Mononuclear cell (primary cell): ENCODE data around the gene GRID2. TPM values are rescaled to one million over a fixed set of nuclear protein-coding genes. Genes with fewer than 3 reads are reported as not detected.

ENCODE experiments used
- H3K27me3 ChIP-seq: 2 replicates; pipeline ENCODE4 v1.6.0; 2011; ENCODE audit warnings: low read length, control low read depth; ENCODE audit not compliant: insufficient read depth
- H3K4me1 ChIP-seq: 2 replicates; pipeline ENCODE4 v1.5.1; 2011; ENCODE audit warnings: mild to moderate bottlenecking, low read length, control low read depth; ENCODE audit not compliant: insufficient read depth
- H3K4me3 ChIP-seq: 2 replicates; pipeline ENCODE4 v1.5.1; 2011; ENCODE audit warnings: mild to moderate bottlenecking, low read length, moderate library complexity
- H3K9me3 ChIP-seq: 2 replicates; pipeline ENCODE4 v1.5.1; 2011; ENCODE audit warnings: low read depth, mild to moderate bottlenecking, control low read depth, low read length
- total RNA-seq: library from RNA; depleted of rRNA; stranded (reverse); fragments of >200 nt; gene quantifications from one replicate; pipeline ENCODE4 v1.2.3, GENCODE V29; 2012

Gene GRID2
- total RNA-seq, 1 donor: not detected

GRCh38 chr4:93179044-93179443 lies 875.3 kb downstream of the GRID2 start:
- Histone ChIP-seq H3K9me3 (no peaks in the 10 kb centered on the region), H3K4me1 (no peaks in the 10 kb centered on the region), H3K27me3 (no peaks in the 10 kb centered on the region), H3K4me3 (no peak overlapping the region)

DNA sequence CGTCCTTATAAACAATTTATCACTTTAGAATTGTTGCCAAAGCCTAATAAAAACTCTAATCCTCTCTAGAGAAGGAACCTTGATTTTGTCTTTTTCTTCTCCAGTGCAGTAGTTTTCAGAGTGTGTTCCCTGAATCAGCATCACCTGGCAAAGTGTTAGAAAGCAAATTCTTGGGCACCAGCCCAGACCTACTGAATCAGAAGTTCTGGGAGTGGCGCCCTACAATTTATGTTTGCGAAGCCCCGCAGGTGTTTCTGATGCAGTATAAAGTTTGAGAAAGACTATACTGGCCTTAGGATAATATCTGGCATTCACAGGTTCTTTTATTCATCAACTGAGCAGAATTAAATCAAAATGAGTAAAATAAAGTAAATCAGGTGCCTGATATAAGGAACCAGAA lies 879.0 kb downstream of the GRID2 start:
- Histone ChIP-seq H3K9me3 (no peaks in the 10 kb centered on the region), H3K4me1 (no peaks in the 10 kb centered on the region), H3K4me3 (no peak overlapping the region), H3K27me3 (no peaks in the 10 kb centered on the region)

- no peaks in the 10 kb centered on the region for H3K27me3 ChIP-seq
- H3K9me3 ChIP-seq: no peaks in the 10 kb centered on the region
- H3K4me1 ChIP-seq: no peaks in the 10 kb centered on the region
- H3K4me3 ChIP-seq: no peak overlapping the region
Measured at GRCh38 chr4:93183576-93183975, 879.8 kb downstream of the GRID2 start.

DNA sequence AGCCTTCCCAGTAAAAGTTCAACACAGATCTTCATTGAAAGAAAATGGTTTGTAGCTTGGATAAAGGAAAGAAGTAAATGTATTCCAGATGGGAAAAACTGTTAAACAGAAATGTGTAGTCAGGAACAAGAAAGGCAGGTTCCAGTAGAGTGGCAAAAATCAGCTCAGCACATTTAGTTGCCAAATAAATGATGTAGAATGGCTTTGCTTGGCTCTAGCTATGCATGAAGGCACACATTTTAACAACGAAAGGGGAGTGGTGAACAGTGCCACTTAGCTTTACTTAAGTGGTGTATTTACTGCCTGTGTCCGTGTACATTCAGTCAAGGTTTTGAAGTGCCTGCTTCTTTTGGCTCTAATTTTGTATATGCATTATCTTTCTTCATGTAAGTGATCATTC lies 880.3 kb downstream of the GRID2 start:
- H3K9me3 ChIP-seq: no peaks in the 10 kb centered on the region
- H3K4me3 ChIP-seq: no peak overlapping the region
- H3K27me3 ChIP-seq: no peaks in the 10 kb centered on the region
- no peaks in the 10 kb centered on the region for H3K4me1 ChIP-seq

DNA sequence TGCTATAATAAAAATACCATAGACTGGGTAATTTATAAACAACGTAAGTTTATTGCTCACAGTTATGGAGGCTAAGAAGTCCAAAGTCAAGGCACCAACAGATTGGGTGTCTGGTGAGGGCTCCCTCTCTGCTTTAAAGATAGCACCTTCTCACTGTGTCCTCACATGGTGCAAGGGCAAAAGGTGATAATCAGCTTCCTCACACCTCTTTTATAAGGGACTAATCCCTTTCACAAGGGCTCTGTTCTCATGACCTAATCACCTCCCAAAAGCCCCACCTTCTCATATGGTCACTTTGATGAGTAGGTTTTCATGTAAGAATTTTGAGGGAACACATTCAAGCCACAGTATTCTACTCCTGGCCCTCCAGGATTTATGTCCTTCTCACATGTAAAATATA lies 883.1 kb downstream of the GRID2 start:
- Histone ChIP-seq H3K4me3 (no peak overlapping the region), H3K4me1 (no peaks in the 10 kb centered on the region), H3K27me3 (no peaks in the 10 kb centered on the region), H3K9me3 (no peaks in the 10 kb centered on the region)

GRCh38 chr4:93187466-93187865 lies 883.7 kb downstream of the GRID2 start:
- Histone ChIP-seq H3K4me1 (no peaks in the 10 kb centered on the region), H3K9me3 (no peaks in the 10 kb centered on the region), H3K4me3 (no peak overlapping the region), H3K27me3 (no peaks in the 10 kb centered on the region)

DNA sequence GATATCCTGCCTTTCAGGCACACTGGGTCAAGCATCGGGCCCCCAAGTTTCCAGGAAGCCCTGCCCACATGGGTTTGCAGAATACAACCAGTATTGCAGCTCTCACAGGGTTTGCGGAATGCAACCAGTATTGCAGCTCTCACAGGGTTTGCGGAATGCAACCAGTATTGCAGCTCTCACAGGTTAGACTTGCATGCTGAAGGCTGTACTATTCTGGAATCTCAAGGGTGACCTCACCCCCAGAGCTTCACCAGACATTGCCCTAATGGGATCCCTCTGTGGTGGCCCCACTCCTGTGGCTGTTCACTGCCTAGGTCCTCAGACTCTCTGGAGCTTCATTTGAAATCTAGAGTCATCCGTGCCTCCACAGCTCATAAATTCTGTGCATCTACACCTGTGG lies 884.1 kb downstream of the GRID2 start:
- H3K4me1 ChIP-seq: no peaks in the 10 kb centered on the region
- no peak overlapping the region for H3K4me3 ChIP-seq
- H3K9me3 ChIP-seq: no peaks in the 10 kb centered on the region
- H3K27me3 ChIP-seq: no peaks in the 10 kb centered on the region

GRCh38 chr4:93199492-93199891 lies 895.7 kb downstream of the GRID2 start:
- H3K27me3 ChIP-seq: no peaks in the 10 kb centered on the region
- no peak overlapping the region for H3K4me3 ChIP-seq
- no peaks in the 10 kb centered on the region for H3K4me1 ChIP-seq
- H3K9me3 ChIP-seq: no peaks in the 10 kb centered on the region

- Histone ChIP-seq H3K9me3 (no peaks in the 10 kb centered on the region), H3K4me3 (no peak overlapping the region), H3K27me3 (no peaks in the 10 kb centered on the region), H3K4me1 (no peaks in the 10 kb centered on the region)
Measured at GRCh38 chr4:93201471-93202096, 897.8 kb downstream of the GRID2 start.

- H3K9me3 ChIP-seq: no peaks in the 10 kb centered on the region
- no peaks in the 10 kb centered on the region for H3K4me1 ChIP-seq
- no peak overlapping the region for H3K4me3 ChIP-seq
- no peaks in the 10 kb centered on the region for H3K27me3 ChIP-seq
Measured at GRCh38 chr4:93203708-93204107, 899.9 kb downstream of the GRID2 start.

- Histone ChIP-seq H3K27me3 (no peaks in the 10 kb centered on the region), H3K4me1 (no peaks in the 10 kb centered on the region)
Measured at GRCh38 chr4:93212250-93212649, 908.5 kb downstream of the GRID2 start.

GRCh38 chr4:93216646-93217045 lies 912.9 kb downstream of the GRID2 start:
- no peaks in the 10 kb centered on the region for H3K9me3 ChIP-seq
- H3K27me3 ChIP-seq: no peaks in the 10 kb centered on the region
- H3K4me1 ChIP-seq: no peaks in the 10 kb centered on the region
- no peak overlapping the region for H3K4me3 ChIP-seq

More at GRCh38 chr4:93212250-93212649, 908.5 kb downstream of the GRID2 start:
- Histone ChIP-seq H3K4me3 (no peak overlapping the region), H3K9me3 (no peaks in the 10 kb centered on the region)

DNA sequence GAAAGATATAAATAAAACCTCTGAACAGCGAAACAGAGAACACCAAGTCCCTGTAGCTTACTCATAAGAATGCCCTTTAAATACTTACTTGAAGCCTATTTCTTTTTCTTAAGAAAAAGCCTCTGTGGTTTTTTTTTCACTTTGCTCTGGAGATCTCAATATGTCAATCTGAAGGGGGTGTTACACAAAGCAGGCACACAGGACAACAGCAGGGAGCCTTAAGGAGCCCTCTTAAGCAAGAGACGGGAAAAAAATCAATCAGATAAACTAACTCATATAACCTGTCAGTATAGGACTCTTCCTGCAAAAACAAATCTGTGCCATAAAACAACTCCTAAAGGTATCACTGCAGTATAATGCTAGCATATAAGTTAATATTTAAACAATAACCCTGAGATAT lies 913.7 kb downstream of the GRID2 start:
- no peaks in the 10 kb centered on the region for H3K27me3 ChIP-seq
- H3K9me3 ChIP-seq: no peaks in the 10 kb centered on the region
- H3K4me1 ChIP-seq: no peaks in the 10 kb centered on the region
- no peak overlapping the region for H3K4me3 ChIP-seq

DNA sequence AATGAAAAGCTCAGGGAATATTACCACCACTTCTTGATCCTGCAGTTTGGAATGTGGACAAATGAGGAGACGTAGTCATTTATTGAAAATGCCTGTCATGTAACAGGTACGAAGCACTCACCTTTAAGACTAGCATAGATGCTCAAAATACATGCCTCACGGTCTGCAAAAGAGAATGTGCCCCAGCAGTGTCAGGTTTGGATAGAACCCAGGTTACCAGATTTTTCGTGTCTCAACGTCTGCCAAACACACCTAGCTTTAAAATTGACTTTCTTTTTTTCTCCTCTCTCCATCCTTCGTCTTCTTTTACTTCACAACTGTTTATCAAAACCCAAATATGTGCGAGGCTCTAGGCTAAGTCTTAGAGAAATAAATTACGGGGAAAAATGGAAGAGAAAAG lies 918.0 kb downstream of the GRID2 start:
- Histone ChIP-seq H3K9me3 (no peaks in the 10 kb centered on the region), H3K4me3 (no peak overlapping the region), H3K4me1 (no peaks in the 10 kb centered on the region), H3K27me3 (no peaks in the 10 kb centered on the region)

GRCh38 chr4:93228021-93228420 lies 924.3 kb downstream of the GRID2 start:
- no peaks in the 10 kb centered on the region for H3K9me3 ChIP-seq

DNA sequence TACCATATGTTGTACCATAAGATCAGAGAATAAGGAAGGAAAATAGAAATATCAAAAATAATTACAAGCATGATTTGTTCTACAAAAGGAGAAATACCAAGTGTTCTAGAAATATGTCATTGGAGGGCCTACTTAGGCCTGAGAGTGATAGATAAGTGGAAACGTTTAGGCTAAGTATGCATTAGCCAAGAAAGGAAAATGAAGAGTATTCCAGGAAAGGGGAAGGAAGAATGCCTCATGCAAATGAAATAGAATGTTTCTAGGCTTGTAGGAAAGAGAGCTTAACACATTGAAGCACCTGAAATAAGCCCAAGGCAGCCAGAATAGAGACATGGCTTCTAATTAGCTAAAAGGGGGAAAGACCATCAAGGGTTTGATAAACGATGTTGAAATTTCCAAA lies 929.1 kb downstream of the GRID2 start:
- H3K27me3 ChIP-seq: no peaks in the 10 kb centered on the region
- no peaks in the 10 kb centered on the region for H3K9me3 ChIP-seq
- H3K4me3 ChIP-seq: no peak overlapping the region
- H3K4me1 ChIP-seq: no peaks in the 10 kb centered on the region

More at GRCh38 chr4:93228021-93228420, 924.3 kb downstream of the GRID2 start:
- Histone ChIP-seq H3K4me3 (no peak overlapping the region), H3K4me1 (no peaks in the 10 kb centered on the region), H3K27me3 (no peaks in the 10 kb centered on the region)
